Liver (tissue), 9 donors: ENCODE data around the gene SLC49A4. TPM values are rescaled to one million over a fixed set of nuclear protein-coding genes. Genes with fewer than 3 reads are reported as not detected.

Experiments used
- DNase-seq: peaks from one replicate; pipeline ENCODE4 v3.0.0-alpha.2; 2017; ENCODE audit warnings: low spot score
- H3K27ac ChIP-seq, 2 donors: one replicate each; pipeline ENCODE4 v1.7.0; 2013; ENCODE audit warnings: inconsistent platforms in 2 of 2, low read length in 2 of 2, control low read depth in 1 of 2, low read depth in 1 of 2, mild to moderate bottlenecking in 1 of 2
- H3K27me3 ChIP-seq, 4 donors: one replicate each; pipeline versions ENCODE4 v1.6.1 to v1.7.0; 2013; ENCODE audit warnings: low read length in 3 of 4, inconsistent platforms in 1 of 4, mild to moderate bottlenecking in 1 of 4, moderate library complexity in 1 of 4; ENCODE audit not compliant: control insufficient read depth in 4 of 4, insufficient read depth in 4 of 4
- H3K36me3 ChIP-seq, 4 donors: one replicate each; pipeline versions ENCODE4 v1.6.1 to v1.7.0; 2013; ENCODE audit warnings: low read length in 3 of 4, mild to moderate bottlenecking in 3 of 4, low read depth in 1 of 4, moderate library complexity in 1 of 4; ENCODE audit not compliant: control insufficient read depth in 4 of 4, insufficient read depth in 3 of 4
- H3K4me1 ChIP-seq, 4 donors: one replicate each; pipeline versions ENCODE4 v1.6.1 to v1.7.0; 2013; ENCODE audit warnings: low read length in 3 of 4, mild to moderate bottlenecking in 3 of 4, moderate library complexity in 1 of 4; ENCODE audit not compliant: control insufficient read depth in 4 of 4, insufficient read depth in 4 of 4
- H3K4me3 ChIP-seq, 3 donors: one replicate each; pipeline versions ENCODE4 v1.6.1 to v1.7.0; 2013; ENCODE audit warnings: low read length in 3 of 3, control low read depth in 1 of 3, low read depth in 1 of 3, mild to moderate bottlenecking in 1 of 3
- H3K9ac ChIP-seq, 2 donors: one replicate each; pipeline ENCODE4 v1.7.0; 2013; ENCODE audit warnings: low read length in 2 of 2, mild to moderate bottlenecking in 2 of 2, moderate library complexity in 2 of 2, control low read depth in 1 of 2, low read depth in 1 of 2
- H3K9me3 ChIP-seq, 4 donors: one replicate each; pipeline versions ENCODE4 v1.6.1 to v1.7.0; 2013; ENCODE audit warnings: low read length in 3 of 4; ENCODE audit not compliant: control insufficient read depth in 4 of 4
- EGR1 ChIP-seq, 2 donors: IDR thresholded peaks; 2 replicates each; pipeline ENCODE4 v1.6.1; 2016 to 2018; ENCODE audit warnings: antibody characterized with exemption in 2 of 2, low read depth in 2 of 2
- FOXA1 ChIP-seq: IDR thresholded peaks from 2 replicates; pipeline ENCODE4 v1.6.1; 2016; ENCODE audit warnings: antibody characterized with exemption
- FOXA2 ChIP-seq: IDR thresholded peaks from 2 replicates; pipeline ENCODE4 v1.6.1; 2016; ENCODE audit warnings: antibody characterized with exemption
- GABPA ChIP-seq, 2 donors: IDR thresholded peaks in 1 of 2; conservative IDR thresholded peaks in 1 of 2; 2 replicates each; pipeline ENCODE4 v1.6.1; 2016; ENCODE audit warnings: antibody characterized with exemption in 2 of 2, mild to moderate bottlenecking in 1 of 2, moderate library complexity in 1 of 2
- HNF4A ChIP-seq, 2 donors: conservative IDR thresholded peaks; 2 replicates each; pipeline ENCODE4 v1.6.1; 2016; ENCODE audit warnings: antibody characterized with exemption in 2 of 2, mild to moderate bottlenecking in 2 of 2
- HNF4G ChIP-seq: IDR thresholded peaks from 2 replicates; pipeline ENCODE4 v1.6.1; 2016; ENCODE audit warnings: antibody characterized with exemption
- JUND ChIP-seq, 2 donors: IDR thresholded peaks; 2 replicates each; pipeline ENCODE4 v1.6.1; 2016; ENCODE audit warnings: antibody characterized with exemption in 2 of 2
- MAX ChIP-seq: IDR thresholded peaks from 2 replicates; pipeline ENCODE4 v1.6.1; 2016; ENCODE audit warnings: antibody characterized with exemption
- NR2F2 ChIP-seq: IDR thresholded peaks from 2 replicates; pipeline ENCODE4 v1.6.1; 2016; ENCODE audit warnings: antibody characterized with exemption
- RAD21 ChIP-seq, 2 donors: IDR thresholded peaks; 2 replicates each; pipeline ENCODE4 v1.6.1; 2016; ENCODE audit warnings: antibody characterized with exemption in 2 of 2, mild to moderate bottlenecking in 2 of 2
- RXRA ChIP-seq, 2 donors: IDR thresholded peaks; 2 replicates each; pipeline ENCODE4 v1.6.1; 2017 to 2018; ENCODE audit warnings: antibody characterized with exemption in 2 of 2, mild to moderate bottlenecking in 1 of 2
- TAF1 ChIP-seq: conservative IDR thresholded peaks from 2 replicates; pipeline ENCODE4 v1.6.1; 2016; ENCODE audit warnings: antibody characterized with exemption, mild to moderate bottlenecking
- YY1 ChIP-seq: IDR thresholded peaks from 2 replicates; pipeline ENCODE4 v1.6.1; 2016; ENCODE audit warnings: antibody characterized with exemption, mild to moderate bottlenecking
- ZBTB33 ChIP-seq: IDR thresholded peaks from 2 replicates; pipeline ENCODE4 v1.6.1; 2016; ENCODE audit warnings: antibody characterized with exemption
- WGBS: extraction: QIAGEN DNeasy Blood & Tissue Kit; methylation state at CpG from one replicate; pipeline ENCODE4 v1.1.7; 2013; 5-methylcytosine and 5-hydroxymethylcytosine counted together
- polyA plus RNA-seq, 2 donors: library from polyadenylated mRNA; stranded (reverse) in 1 of 2; unstranded in 1 of 2; fragments of 200-250 nt in 1 of 2; fragments of >200 nt in 1 of 2; fragmentation: Nextera tagmentation in 1 of 2; extraction: Ambion mirVana in 1 of 2; gene quantifications; one replicate each; pipeline versions ENCODE4 v1.2.1 to v1.2.3, GENCODE V29; 2013 to 2015
- total RNA-seq, 2 donors: library from RNA; depleted of rRNA; stranded (reverse); fragments of >200 nt; gene quantifications; one replicate each; pipeline ENCODE4 v1.2.3, GENCODE V29; 2014
- TF ChIP-seq, protein P1 (sequence below): fragments of 150-350 bp; IDR thresholded peaks from 2 replicates; pipeline ENCODE4 v1.5.1; 2017; ENCODE audit warnings: improper control_type of control experiment, low read depth, low read length; ENCODE audit not compliant: missing input control
- TF ChIP-seq, protein P2 (sequence below): IDR thresholded peaks from 2 replicates; pipeline ENCODE4 v1.6.1; 2016; ENCODE audit warnings: antibody characterized with exemption, mild to moderate bottlenecking
- donor health status: healthy.
- donor health status: healthy.
- donor health status: healthy.
- donor health status: healthy.
- donor health status: healthy.

SLC49A4 gene
- total and polyA plus RNA-seq, 4 donors, result 3.3 to 11.1 (median 6.3) TPM

- no peak overlapping the region for H3K27ac ChIP-seq
- H3K4me3 ChIP-seq, result no peak overlapping the region
- no peaks in the 10 kb centered on the region for H3K4me1 ChIP-seq
- no peaks in the 10 kb centered on the region for H3K9me3 ChIP-seq
- peaks cover 0 to 3% (median 1%) of the 10 kb centered on the region in 4 donors for H3K36me3 ChIP-seq
- no peaks in the 10 kb centered on the region for H3K27me3 ChIP-seq
- TF ChIP-seq HNF4G, result no peak
- TF ChIP-seq, protein P1, sequence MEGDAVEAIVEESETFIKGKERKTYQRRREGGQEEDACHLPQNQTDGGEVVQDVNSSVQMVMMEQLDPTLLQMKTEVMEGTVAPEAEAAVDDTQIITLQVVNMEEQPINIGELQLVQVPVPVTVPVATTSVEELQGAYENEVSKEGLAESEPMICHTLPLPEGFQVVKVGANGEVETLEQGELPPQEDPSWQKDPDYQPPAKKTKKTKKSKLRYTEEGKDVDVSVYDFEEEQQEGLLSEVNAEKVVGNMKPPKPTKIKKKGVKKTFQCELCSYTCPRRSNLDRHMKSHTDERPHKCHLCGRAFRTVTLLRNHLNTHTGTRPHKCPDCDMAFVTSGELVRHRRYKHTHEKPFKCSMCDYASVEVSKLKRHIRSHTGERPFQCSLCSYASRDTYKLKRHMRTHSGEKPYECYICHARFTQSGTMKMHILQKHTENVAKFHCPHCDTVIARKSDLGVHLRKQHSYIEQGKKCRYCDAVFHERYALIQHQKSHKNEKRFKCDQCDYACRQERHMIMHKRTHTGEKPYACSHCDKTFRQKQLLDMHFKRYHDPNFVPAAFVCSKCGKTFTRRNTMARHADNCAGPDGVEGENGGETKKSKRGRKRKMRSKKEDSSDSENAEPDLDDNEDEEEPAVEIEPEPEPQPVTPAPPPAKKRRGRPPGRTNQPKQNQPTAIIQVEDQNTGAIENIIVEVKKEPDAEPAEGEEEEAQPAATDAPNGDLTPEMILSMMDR, result no peak
- no peak for TF ChIP-seq MAX
- no peak for TF ChIP-seq RXRA (IDR thresholded peaks at IDR 0.05)
- no peak for TF ChIP-seq RAD21 (IDR thresholded peaks at IDR 0.05)
- no peak for TF ChIP-seq EGR1 (IDR thresholded peaks at IDR 0.05; ENCODE audit: low read depth in 2 of 2)
- TF ChIP-seq NR2F2, result no peak
- TF ChIP-seq, protein P2, sequence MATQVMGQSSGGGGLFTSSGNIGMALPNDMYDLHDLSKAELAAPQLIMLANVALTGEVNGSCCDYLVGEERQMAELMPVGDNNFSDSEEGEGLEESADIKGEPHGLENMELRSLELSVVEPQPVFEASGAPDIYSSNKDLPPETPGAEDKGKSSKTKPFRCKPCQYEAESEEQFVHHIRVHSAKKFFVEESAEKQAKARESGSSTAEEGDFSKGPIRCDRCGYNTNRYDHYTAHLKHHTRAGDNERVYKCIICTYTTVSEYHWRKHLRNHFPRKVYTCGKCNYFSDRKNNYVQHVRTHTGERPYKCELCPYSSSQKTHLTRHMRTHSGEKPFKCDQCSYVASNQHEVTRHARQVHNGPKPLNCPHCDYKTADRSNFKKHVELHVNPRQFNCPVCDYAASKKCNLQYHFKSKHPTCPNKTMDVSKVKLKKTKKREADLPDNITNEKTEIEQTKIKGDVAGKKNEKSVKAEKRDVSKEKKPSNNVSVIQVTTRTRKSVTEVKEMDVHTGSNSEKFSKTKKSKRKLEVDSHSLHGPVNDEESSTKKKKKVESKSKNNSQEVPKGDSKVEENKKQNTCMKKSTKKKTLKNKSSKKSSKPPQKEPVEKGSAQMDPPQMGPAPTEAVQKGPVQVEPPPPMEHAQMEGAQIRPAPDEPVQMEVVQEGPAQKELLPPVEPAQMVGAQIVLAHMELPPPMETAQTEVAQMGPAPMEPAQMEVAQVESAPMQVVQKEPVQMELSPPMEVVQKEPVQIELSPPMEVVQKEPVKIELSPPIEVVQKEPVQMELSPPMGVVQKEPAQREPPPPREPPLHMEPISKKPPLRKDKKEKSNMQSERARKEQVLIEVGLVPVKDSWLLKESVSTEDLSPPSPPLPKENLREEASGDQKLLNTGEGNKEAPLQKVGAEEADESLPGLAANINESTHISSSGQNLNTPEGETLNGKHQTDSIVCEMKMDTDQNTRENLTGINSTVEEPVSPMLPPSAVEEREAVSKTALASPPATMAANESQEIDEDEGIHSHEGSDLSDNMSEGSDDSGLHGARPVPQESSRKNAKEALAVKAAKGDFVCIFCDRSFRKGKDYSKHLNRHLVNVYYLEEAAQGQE, result no peak
- no peak for TF ChIP-seq HNF4A (conservative IDR thresholded peaks at IDR 0.05)
- no peak for TF ChIP-seq JUND (IDR thresholded peaks at IDR 0.05)
- no peak for TF ChIP-seq ZBTB33
- TF ChIP-seq GABPA (IDR thresholded peaks at IDR 0.05 in 1 of 2, conservative IDR thresholded peaks at IDR 0.05 in 1 of 2), result no peak
- no peak for TF ChIP-seq YY1
- TF ChIP-seq FOXA1, result no peak
- no peak for TF ChIP-seq FOXA2
- TF ChIP-seq TAF1, result no peak
- DNase-seq, result no peak
- H3K9ac ChIP-seq, result no peak overlapping the region
- WGBS, result 95% methylated on average over 3 of the region's 3 CpGs
These were observed 28.4 kb upstream of the SLC49A4 start for GRCh38 chr3:122766430-122766829.
